HG03575 (cell line): ENCODE data around the gene TMEM11.

Experiments
- ATAC-seq: cut with Tn5 transposase; IDR thresholded peaks from one replicate; pipeline ENCODE4 v1.9.1; 2021; ENCODE audit not compliant: unreplicated experiment, insufficient number of reproducible peaks, low FRiP score; ENCODE audit errors: extremely low read depth

Gene TMEM11

DNA sequence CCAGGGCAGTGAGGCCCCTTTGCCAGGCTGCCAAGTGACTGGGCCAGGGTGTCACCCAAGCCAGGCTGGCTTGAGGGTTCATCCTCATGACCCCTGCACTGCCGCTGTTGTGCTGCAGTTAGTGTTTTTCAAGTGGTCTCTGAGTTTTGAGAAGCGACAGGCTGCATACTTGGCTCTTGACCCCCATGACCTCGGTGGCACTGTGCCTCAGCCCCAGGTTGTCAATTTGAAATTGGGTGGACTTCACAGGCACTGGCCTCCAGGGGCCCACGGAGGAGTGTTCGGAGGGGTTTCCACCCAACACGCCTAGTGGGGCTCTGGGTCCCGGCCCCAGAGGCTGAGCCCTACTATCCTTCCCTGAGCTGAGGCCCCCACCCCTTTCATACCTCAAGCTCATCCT, 44.5 kb downstream of the TMEM11 start:
- no peak for ATAC-seq

DNA sequence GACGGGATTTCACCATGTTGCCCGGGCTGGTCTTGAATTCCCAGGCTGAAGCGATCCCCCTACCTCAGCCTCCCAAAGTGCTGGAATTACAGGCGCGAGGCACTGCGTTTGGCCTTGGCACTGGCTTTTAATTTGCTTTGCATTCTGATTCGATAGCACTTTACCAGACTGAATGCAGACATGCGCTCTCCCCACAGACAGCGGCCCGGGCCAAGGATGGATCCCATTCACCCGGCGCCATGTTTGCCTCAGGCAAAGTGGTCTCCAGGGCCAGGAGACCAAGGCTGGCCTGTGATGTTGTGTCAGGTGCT, 45.5 kb downstream of the TMEM11 start:
- no peak for ATAC-seq

DNA sequence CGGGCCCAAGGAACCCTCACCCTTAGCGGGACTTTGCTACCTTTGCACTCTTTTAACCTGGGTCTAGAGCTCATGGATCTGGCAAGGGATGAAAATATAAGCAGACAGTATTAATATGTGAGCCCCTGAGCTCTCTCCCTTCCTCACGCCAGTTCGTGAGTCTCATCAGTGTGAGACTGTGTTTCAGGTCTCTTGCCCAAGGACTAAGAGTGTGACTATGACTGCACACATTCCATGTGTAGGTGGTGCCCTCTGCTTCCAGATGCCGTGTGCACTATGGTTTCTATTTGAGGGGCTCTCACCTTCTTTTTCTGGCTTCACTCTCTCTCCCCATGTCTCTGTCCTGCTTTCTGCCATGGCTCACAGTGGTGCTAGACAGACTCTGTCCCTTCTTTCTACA, 46.7 kb downstream of the TMEM11 start:
- ATAC-seq, result no peak

DNA sequence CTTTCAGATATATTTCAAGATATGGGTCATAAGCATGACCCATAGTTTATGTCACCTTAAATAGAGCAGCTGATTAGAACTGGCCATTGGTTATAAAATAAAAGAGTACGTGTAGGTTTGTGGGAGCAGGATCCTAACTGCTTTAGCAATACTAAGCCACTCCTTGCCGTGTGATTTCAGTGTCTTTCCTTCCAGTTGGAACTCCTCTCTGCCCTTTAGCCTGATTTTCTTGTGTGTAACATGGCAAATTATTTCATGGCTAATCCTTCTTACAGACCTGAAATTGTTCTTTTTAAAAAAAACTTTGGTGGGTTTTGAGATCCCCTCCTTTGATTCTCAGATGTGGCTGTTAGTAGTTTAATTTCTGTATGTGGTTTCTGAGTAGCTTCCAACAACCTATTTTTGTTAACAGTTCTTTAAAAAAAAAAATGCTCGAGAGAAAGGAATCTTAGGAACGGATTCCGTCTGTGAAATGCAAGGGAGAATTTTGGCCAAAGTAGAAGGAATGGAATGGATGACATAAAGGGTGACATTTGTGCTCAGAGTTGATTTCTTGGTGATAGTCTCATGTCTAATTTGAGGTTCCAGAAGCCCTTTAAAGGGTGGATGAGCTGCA, 47.3 kb downstream of the TMEM11 start:
- ATAC-seq, result no peak

GRCh38 chr17:21165922-21166594, 47.9 kb downstream of the TMEM11 start:
- no peak for ATAC-seq

GRCh38 chr17:21164620-21165019, 49.3 kb downstream of the TMEM11 start:
- ATAC-seq, result no peak

- no peak for ATAC-seq
Observed at GRCh38 chr17:21164216-21164615, 49.7 kb downstream of the TMEM11 start.

DNA sequence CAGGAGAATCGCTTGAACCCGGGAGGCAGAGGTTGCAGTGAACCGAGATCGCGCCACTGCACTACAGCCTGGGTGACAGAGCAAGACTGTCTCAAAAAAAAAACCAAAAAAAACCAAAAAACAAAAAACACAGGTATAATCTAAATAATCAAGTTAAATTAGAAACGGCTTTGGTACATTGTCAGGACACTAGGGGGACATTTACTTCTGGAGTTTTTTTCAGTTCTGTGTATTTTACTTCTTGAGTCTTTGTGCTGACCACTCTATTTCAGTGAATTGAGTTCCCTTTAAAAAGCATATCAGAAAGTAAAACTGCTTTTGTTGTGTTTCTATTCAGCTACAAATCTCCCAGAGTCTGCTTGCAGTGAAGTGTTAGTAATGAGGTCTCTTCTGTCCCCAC, 50.9 kb downstream of the TMEM11 start:
- no peak for ATAC-seq

- ATAC-seq, result no peak
Observed at GRCh38 chr17:21162394-21162775, 51.6 kb downstream of the TMEM11 start.

- ATAC-seq, result no peak
Observed at GRCh38 chr17:21161498-21162393, 52.2 kb downstream of the TMEM11 start.

DNA sequence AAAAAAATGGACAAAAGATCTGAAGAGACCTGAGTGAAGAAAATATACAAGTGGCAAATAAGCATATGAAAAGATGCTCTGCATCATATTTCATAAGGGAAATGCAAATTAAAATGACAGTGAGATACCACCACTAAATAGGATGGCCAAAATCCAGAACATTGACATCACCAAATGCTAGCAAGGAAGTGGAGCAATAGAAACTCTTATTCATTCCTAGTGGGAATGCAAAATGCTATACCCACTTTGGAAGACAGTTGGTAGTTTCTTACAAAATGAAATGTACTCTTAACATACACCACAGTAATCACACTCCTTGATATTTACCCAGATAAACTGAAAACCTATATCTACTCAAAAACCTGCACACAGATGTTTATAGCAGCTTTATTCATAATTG, 53.6 kb downstream of the TMEM11 start:
- no peak for ATAC-seq

DNA sequence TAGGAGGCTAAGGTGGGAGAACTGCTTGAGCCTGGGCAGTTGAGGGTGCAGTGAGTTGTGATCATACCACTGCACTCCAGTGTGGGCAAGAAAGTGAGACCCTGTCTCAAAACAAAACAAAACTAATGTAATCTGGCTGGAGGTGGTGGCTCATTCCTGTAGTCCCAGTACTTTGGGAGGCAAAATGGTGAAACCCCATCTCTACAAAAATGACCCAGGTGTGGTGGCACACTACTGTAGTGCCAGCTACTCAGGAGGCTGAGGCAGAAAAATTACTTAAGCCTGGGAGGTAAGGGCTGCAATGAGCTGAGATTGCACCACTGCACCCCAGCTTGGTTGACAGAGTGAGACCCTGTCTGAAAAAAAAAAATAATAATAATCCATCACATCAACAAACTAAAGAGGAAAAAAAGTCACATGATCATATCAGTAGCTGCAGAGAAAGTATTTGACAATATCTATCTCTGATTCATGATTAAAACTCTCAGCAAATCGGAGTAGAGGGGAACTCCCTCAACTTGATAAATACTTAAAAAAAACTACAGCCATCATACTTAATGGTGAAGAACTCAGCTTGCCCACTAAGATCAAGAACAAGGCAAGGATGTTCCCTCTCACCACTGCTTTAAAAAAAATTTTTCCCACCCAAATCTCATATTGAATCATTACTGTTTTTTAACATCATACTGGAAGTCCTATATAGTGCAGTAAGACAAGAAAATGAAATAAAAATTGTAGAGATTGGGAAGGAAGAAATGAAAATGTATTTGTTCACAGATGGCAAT, 56.2 kb downstream of the TMEM11 start:
- ATAC-seq, result no peak

DNA sequence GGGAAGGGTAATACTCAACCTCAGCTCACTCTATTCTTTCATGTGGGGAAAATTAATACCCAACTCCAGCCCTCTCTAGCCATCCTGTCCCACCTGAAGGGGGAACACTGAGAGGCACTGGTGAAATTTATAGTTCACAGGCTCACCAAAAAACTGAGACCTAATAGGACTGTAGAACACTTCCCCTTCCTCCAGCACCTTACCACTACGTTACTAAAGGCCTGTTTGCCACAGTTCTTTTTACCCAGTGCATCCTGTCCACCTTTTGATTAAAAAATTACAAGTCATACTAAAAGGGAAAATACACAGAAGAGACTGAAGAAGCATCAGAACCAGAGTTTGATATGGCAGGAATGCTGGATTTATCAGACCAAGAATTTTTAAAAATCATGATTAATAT, 61.2 kb downstream of the TMEM11 start:
- no peak for ATAC-seq

GRCh38 chr17:21149621-21150020, 64.3 kb downstream of the TMEM11 start:
- ATAC-seq, result no peak
